ENCODE measurements around the gene MSI2.

DNA sequence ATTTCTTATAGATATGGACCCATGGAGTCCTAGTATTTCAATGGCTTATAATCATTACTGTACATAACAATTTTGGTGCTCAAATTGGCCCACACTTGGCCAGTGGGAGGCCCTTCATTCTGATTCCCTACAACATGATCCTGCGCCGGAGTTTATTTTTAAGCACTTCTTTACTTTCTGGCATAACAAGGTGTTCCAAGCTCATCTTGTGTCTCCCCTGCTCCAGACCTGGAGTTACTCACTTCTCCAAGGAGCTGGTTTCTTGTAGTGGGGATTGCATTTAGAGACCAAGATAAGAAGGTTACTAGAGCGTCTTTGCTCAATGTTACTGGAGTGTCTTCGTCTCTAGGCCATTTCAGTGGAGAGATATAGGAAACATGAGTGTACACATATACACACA, 87.9 kb downstream of the MSI2 start:
- TF ChIP-seq CTCF (IDR thresholded peaks at IDR 0.05; ENCODE audit: low read length) (no peak), EZH2 (IDR thresholded peaks at IDR 0.05; ENCODE audit: borderline replicate concordance, low read length) (no peak)
